ENCODE data around the gene CEP68.

CEP68 gene

GRCh38 chr2:65134158-65134557 is 77.9 kb downstream of the CEP68 start:
- DNase-seq: no peak

DNA sequence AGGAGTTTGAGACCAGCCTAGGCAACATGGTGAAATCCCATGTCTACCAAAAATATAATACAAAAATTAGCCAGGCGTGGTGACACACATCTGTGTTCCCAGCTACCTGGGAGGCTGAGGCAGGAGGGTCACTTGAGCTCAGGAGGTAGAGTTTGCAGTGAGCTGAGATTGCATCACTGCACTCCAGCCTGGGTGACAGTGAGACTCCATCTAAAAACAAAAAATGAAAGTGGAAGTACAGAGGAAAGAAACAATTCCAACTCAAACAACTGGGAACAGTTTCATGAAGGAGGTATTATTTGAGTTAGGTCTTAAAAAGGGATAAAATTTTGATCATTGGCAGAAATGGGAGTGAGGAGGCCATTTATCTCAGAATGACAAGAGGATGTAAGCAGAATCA is 80.0 kb downstream of the CEP68 start:
- DNase-seq: no peak

Data from NCI-H2107 (cell line).